GM21717 (cell line): ENCODE results near the gene CFAP99.
A peak's percentile ranks its signal among the peaks of the same experiment; 100 is the strongest.

Experiments
- ATAC-seq: cut with Tn5 transposase; IDR thresholded peaks from one replicate; pipeline ENCODE4 v1.9.1; 2021; ENCODE audit warnings: mild to moderate bottlenecking, moderate library complexity; ENCODE audit not compliant: unreplicated experiment

The CFAP99 gene

GRCh38 chr4:2497931-2498330 lies 79.2 kb downstream of the CFAP99 start:
- peak; percentile 86 for ATAC-seq

GRCh38 chr4:2500547-2500946 lies 81.8 kb downstream of the CFAP99 start:
- no peak for ATAC-seq

GRCh38 chr4:2501034-2501594 lies 82.4 kb downstream of the CFAP99 start:
- no peak for ATAC-seq

- ATAC-seq, result no peak
Measured at GRCh38 chr4:2503809-2504208, 85.1 kb downstream of the CFAP99 start.

GRCh38 chr4:2507259-2507658 lies 88.5 kb downstream of the CFAP99 start:
- no peak for ATAC-seq

- ATAC-seq, result no peak
Measured at GRCh38 chr4:2507855-2508254, 89.1 kb downstream of the CFAP99 start.

- ATAC-seq, result no peak
Measured at GRCh38 chr4:2510351-2511259, 91.8 kb downstream of the CFAP99 start.

GRCh38 chr4:2511645-2512131 lies 92.9 kb downstream of the CFAP99 start:
- ATAC-seq, result no peak
